Measurements from ENCODE around the gene C12orf56.
"Not testable (repeated sequence)": the region's sequence is repeated elsewhere in the genome, so short reads cannot be mapped to it uniquely, and the experiment has no call there.

The C12orf56 gene

GRCh38 chr12:64385468-64385867 is 5.1 kb downstream of the C12orf56 start:
- H3K27ac ChIP-seq: no peak overlapping the region

GRCh38 chr12:64385019-64385418 is 5.5 kb downstream of the C12orf56 start:
- no peak for TF ChIP-seq CTCF (conservative IDR thresholded peaks at IDR 0.05)
- H3K27ac ChIP-seq: no peak overlapping the region

More at GRCh38 chr12:64385468-64385867, 5.1 kb downstream of the C12orf56 start:
- TF ChIP-seq CTCF (conservative IDR thresholded peaks at IDR 0.05): no peak

- TF ChIP-seq CTCF (conservative IDR thresholded peaks at IDR 0.05): no peak
- H3K27ac ChIP-seq: no peak overlapping the region
These were observed 6.9 kb downstream of the C12orf56 start for GRCh38 chr12:64383675-64384074.

- TF ChIP-seq CTCF (conservative IDR thresholded peaks at IDR 0.05): no peak
- H3K27ac ChIP-seq: no peak overlapping the region
These were observed 27.7 kb downstream of the C12orf56 start for GRCh38 chr12:64362721-64363305.

GRCh38 chr12:64361173-64361572 is 29.4 kb downstream of the C12orf56 start:
- H3K27ac ChIP-seq: not testable (repeated sequence)

GRCh38 chr12:64356209-64356608 is 34.3 kb downstream of the C12orf56 start:
- H3K27ac ChIP-seq: not testable (repeated sequence)

GRCh38 chr12:64352181-64352580 is 38.4 kb downstream of the C12orf56 start:
- TF ChIP-seq CTCF (conservative IDR thresholded peaks at IDR 0.05): no peak
- H3K27ac ChIP-seq: no peak overlapping the region

GRCh38 chr12:64351265-64351664 is 39.3 kb downstream of the C12orf56 start:
- H3K27ac ChIP-seq: no peak overlapping the region
- TF ChIP-seq CTCF (conservative IDR thresholded peaks at IDR 0.05): no peak

GRCh38 chr12:64347630-64348029 is 42.9 kb downstream of the C12orf56 start:
- no peak overlapping the region for H3K27ac ChIP-seq
- TF ChIP-seq CTCF (conservative IDR thresholded peaks at IDR 0.05): no peak

GRCh38 chr12:64344631-64345030 is 45.9 kb downstream of the C12orf56 start:
- H3K27ac ChIP-seq: not testable (repeated sequence)

GRCh38 chr12:64340546-64340945 is 50.0 kb downstream of the C12orf56 start:
- not testable (repeated sequence) for H3K27ac ChIP-seq

Measured in VCaP (cell line).